Panc1 (cell line): Measurements from ENCODE around the gene LYRM1.

ENCODE experiments used
- CTCF ChIP-seq: fragments of 450-650 bp; IDR thresholded peaks from 2 replicates; pipeline ENCODE4 v1.5.1; 2017; ENCODE audit warnings: mild to moderate bottlenecking
- REST ChIP-seq, 2 experiments: IDR thresholded peaks; 2 replicates each; pipeline ENCODE4 v1.6.1; 2011 to 2012; ENCODE audit warnings: low read depth in 2 of 2, control low read depth in 1 of 2, low read length in 1 of 2, mild to moderate bottlenecking in 1 of 2, moderate library complexity in 1 of 2; ENCODE audit not compliant: insufficient read depth in 1 of 2

GRCh38 chr16:20870122-20870820, 30.3 kb upstream of the LYRM1 start:
- no peak for TF ChIP-seq CTCF
- no peak for TF ChIP-seq REST (IDR thresholded peaks at IDR 0.05; ENCODE audit: insufficient read depth in 1 of 2, low read depth in 2 of 2, low read length in 1 of 2)
